CD14-positive monocyte (primary cell): Measurements from ENCODE around the gene ARFGAP2. TPM values are rescaled to one million over a fixed set of nuclear protein-coding genes. Genes with fewer than 3 reads are reported as not detected.

ENCODE experiments used
- DNase-seq, 3 donors: peaks; one replicate each; pipeline ENCODE4 v3.0.0-alpha.2; 2011 to 2022
- H2AFZ ChIP-seq: 2 replicates; pipeline ENCODE4 v1.6.0; 2012; ENCODE audit warnings: mild to moderate bottlenecking, low read depth, low read length, inconsistent platforms; ENCODE audit not compliant: insufficient read depth, poor library complexity, severe bottlenecking
- H3K27ac ChIP-seq, 2 donors: 1 replicate in 1 of 2; 2 replicates in 1 of 2; pipeline ENCODE4 v1.5.1; 2012 to 2013; ENCODE audit warnings: low read length in 2 of 2, control low read depth in 1 of 2, inconsistent platforms in 1 of 2, low read depth in 1 of 2, mild to moderate bottlenecking in 1 of 2
- H3K27me3 ChIP-seq, 2 donors: one replicate each; pipeline versions ENCODE4 v1.6.0 to v1.6.1; 2011 to 2013; ENCODE audit warnings: low read length in 2 of 2; ENCODE audit not compliant: control insufficient read depth in 2 of 2, insufficient read depth in 2 of 2
- H3K36me3 ChIP-seq, 2 donors: replicated peaks in 1 of 2; 1 replicate in 1 of 2; 2 replicates in 1 of 2; pipeline versions ENCODE4 v1.5.1 to v1.6.1; 2012 to 2013; ENCODE audit warnings: low read length in 2 of 2, control low read depth in 1 of 2, inconsistent platforms in 1 of 2, mild to moderate bottlenecking in 1 of 2; ENCODE audit not compliant: insufficient read depth in 2 of 2, control insufficient read depth in 1 of 2
- H3K4me1 ChIP-seq, 2 donors: 1 replicate in 1 of 2; 2 replicates in 1 of 2; pipeline versions ENCODE4 v1.5.1 to v1.6.1; 2012 to 2013; ENCODE audit warnings: low read length in 2 of 2, control low read depth in 1 of 2, inconsistent platforms in 1 of 2, mild to moderate bottlenecking in 1 of 2, moderate library complexity in 1 of 2; ENCODE audit not compliant: insufficient read depth in 2 of 2, control insufficient read depth in 1 of 2
- H3K4me2 ChIP-seq: replicated peaks from 2 replicates; pipeline ENCODE3; 2012; ENCODE audit warnings: low read length, moderate library complexity, mild to moderate bottlenecking; ENCODE audit not compliant: poor library complexity, severe bottlenecking; ENCODE audit errors: extremely low read depth
- H3K4me3 ChIP-seq, 3 experiments: fragments of 200-600 bp in 1 of 3; sonication (generic) in 1 of 3; replicated peaks in 1 of 3; 1 replicate in 2 of 3; 2 replicates in 1 of 3; pipeline ENCODE4 v1.5.1; 2011 to 2013; ENCODE audit warnings: low read length in 3 of 3, mild to moderate bottlenecking in 3 of 3, control low read depth in 2 of 3, low read depth in 2 of 3, inconsistent platforms in 1 of 3, moderate library complexity in 1 of 3
- H3K79me2 ChIP-seq: 2 replicates; pipeline ENCODE4 v1.6.0; 2012; ENCODE audit warnings: mild to moderate bottlenecking, control low read depth, inconsistent platforms, low read length, moderate library complexity; ENCODE audit not compliant: insufficient read depth
- H3K9ac ChIP-seq: 2 replicates; pipeline ENCODE4 v1.6.0; 2017; ENCODE audit warnings: low read length, mild to moderate bottlenecking; ENCODE audit not compliant: insufficient read depth, poor library complexity, severe bottlenecking
- H3K9me3 ChIP-seq, 2 donors: replicated peaks in 1 of 2; 1 replicate in 1 of 2; 2 replicates in 1 of 2; pipeline versions ENCODE4 v1.5.1 to v1.6.1; 2012 to 2013; ENCODE audit warnings: low read length in 2 of 2, control low read depth in 1 of 2; ENCODE audit not compliant: control insufficient read depth in 1 of 2, insufficient read depth in 1 of 2
- H4K20me1 ChIP-seq: 2 replicates; pipeline ENCODE4 v1.6.0; 2012; ENCODE audit warnings: mild to moderate bottlenecking, low read length, control low read depth, moderate library complexity; ENCODE audit not compliant: insufficient read depth
- H3K27ac Mint-ChIP-seq, 7 donors: one replicate each; pipeline ENCODE4 v1.8.0; 2020; ENCODE audit warnings: mild to moderate bottlenecking in 7 of 7, mixed read lengths in 7 of 7, moderate library complexity in 6 of 7, inconsistent platforms in 2 of 7
- H3K27me3 Mint-ChIP-seq, 3 donors: one replicate each; pipeline ENCODE4 v1.8.0; 2021 to 2022; ENCODE audit warnings: low read depth in 3 of 3, mild to moderate bottlenecking in 3 of 3, mixed read lengths in 3 of 3, moderate library complexity in 3 of 3, inconsistent platforms in 1 of 3
- H3K36me3 Mint-ChIP-seq, 2 donors: one replicate each; pipeline ENCODE4 v1.8.0; 2020; ENCODE audit warnings: mixed read lengths in 2 of 2, inconsistent platforms in 1 of 2, mild to moderate bottlenecking in 1 of 2
- H3K4me1 Mint-ChIP-seq: one replicate; pipeline ENCODE4 v1.8.0; 2020; ENCODE audit warnings: mild to moderate bottlenecking, mixed read lengths
- H3K4me3 Mint-ChIP-seq, 2 donors: one replicate each; pipeline ENCODE4 v1.8.0; 2020; ENCODE audit warnings: mild to moderate bottlenecking in 2 of 2, mixed read lengths in 2 of 2, moderate library complexity in 1 of 2
- H3K9me3 Mint-ChIP-seq, 7 donors: one replicate each; pipeline ENCODE4 v1.8.0; 2020 to 2022; ENCODE audit warnings: mixed read lengths in 7 of 7, mild to moderate bottlenecking in 6 of 7, moderate library complexity in 6 of 7, inconsistent platforms in 2 of 7
- WGBS: methylation state at CpG from one replicate; pipeline ENCODE4 v1.1.5; 2013; ENCODE audit warnings: missing lambda C conversion rate; ENCODE audit not compliant: insufficient coverage; 5-methylcytosine and 5-hydroxymethylcytosine counted together
- intact Hi-C, 2 donors: fragments of 100-400 bp; cut with micrococcal nuclease; formaldehyde crosslinking; loops; one replicate each; pipeline versions ENCODE4 v1.15.0 to v1.15.1; 2023
- polyA plus RNA-seq, 3 donors: library from polyadenylated mRNA; depleted of rRNA in 1 of 3; unstranded in 2 of 3; stranded (reverse) in 1 of 3; fragments of 300-500 nt in 2 of 3; fragments of >200 nt in 1 of 3; fragmentation: Illumina TruSeq in 2 of 3; gene quantifications; 1 replicate in 2 of 3; 2 replicates in 1 of 3; pipeline ENCODE4 v1.2.3, GENCODE V29; 2012 to 2021
- TF ChIP-seq, protein P1 (sequence below): fragments of 200-600 bp; IDR thresholded peaks from one replicate; pipeline ENCODE4 v1.8.0; 2022; ENCODE audit warnings: antibody characterized with exemption, mild to moderate bottlenecking

ARFGAP2 gene
- polyA plus RNA-seq, 3 donors: 59.7 to 129 (median 61.0) TPM

DNA sequence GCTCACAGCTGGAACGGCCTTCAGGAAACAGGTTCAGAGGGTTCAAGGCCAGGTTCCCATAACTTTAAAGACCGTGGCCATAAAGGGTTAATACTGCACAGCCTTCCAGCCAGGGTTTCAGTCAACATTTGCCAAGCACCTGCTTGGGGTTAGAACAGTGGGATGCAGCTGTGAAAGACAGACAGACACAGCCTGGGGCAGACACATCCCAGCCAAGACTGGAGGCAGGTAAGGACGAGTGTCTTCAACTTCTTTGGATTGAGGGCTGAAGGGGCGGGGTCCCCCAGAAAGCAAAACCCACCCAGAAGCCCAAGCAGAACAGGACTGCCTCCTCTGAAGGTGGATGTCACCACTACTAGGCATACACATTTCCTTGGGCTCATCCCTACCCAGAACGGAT lies 14.3 kb downstream of the ARFGAP2 start:
- no peak overlapping the region for H3K4me2 ChIP-seq
- H3K9ac ChIP-seq: no peak overlapping the region
- no peaks in the 10 kb centered on the region for H3K9me3 ChIP-seq
- peaks cover 37 to 57% of the 10 kb centered on the region in 2 donors for H3K36me3 ChIP-seq
- H3K79me2 ChIP-seq: peaks cover 5% of the 10 kb centered on the region
- H3K4me1 ChIP-seq: no peaks in the 10 kb centered on the region
- intact Hi-C loops: no loop called here
- no peak overlapping the region for H3K27ac ChIP-seq
- Mint-ChIP-seq H3K36me3 (peaks cover 40 to 63% of the 10 kb centered on the region in 2 donors), H3K27ac (no peak overlapping the region), H3K27me3 (no peaks in the 10 kb centered on the region), H3K4me3 (no peak overlapping the region), H3K4me1 (no peaks in the 10 kb centered on the region), H3K9me3 (no peaks in the 10 kb centered on the region)
- no peak overlapping the region for H3K4me3 ChIP-seq
- TF ChIP-seq, protein P1, sequence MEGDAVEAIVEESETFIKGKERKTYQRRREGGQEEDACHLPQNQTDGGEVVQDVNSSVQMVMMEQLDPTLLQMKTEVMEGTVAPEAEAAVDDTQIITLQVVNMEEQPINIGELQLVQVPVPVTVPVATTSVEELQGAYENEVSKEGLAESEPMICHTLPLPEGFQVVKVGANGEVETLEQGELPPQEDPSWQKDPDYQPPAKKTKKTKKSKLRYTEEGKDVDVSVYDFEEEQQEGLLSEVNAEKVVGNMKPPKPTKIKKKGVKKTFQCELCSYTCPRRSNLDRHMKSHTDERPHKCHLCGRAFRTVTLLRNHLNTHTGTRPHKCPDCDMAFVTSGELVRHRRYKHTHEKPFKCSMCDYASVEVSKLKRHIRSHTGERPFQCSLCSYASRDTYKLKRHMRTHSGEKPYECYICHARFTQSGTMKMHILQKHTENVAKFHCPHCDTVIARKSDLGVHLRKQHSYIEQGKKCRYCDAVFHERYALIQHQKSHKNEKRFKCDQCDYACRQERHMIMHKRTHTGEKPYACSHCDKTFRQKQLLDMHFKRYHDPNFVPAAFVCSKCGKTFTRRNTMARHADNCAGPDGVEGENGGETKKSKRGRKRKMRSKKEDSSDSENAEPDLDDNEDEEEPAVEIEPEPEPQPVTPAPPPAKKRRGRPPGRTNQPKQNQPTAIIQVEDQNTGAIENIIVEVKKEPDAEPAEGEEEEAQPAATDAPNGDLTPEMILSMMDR: no peak
- H3K27me3 ChIP-seq: no peaks in the 10 kb centered on the region
- H2AFZ ChIP-seq: no peak overlapping the region
- DNase-seq: no peak
- H4K20me1 ChIP-seq: peaks cover 65% of the 10 kb centered on the region
- 85% methylated on average over 5 of the region's 5 CpGs for WGBS

DNA sequence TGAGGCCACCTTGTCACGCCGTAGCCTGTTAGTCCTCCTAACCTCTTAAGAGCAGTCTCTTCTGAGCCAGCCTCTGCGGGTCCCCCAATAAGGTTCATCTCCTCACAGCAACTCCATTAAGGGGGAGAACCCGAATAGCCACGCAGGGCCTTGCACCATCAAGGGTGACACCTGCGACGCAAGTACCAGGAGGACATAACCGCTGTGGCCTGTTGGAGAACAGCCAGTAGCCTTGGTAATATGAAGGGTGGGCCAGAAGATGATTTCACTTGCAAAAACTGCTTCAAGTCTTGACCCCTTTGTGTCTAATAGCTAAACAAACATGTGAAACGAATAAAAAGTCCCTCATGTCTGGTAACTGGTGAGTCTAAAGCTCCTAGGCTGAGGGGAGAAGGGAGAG lies 14.8 kb downstream of the ARFGAP2 start:
- no peaks in the 10 kb centered on the region for H3K9me3 Mint-ChIP-seq
- Histone ChIP-seq H4K20me1 (peaks cover 59% of the 10 kb centered on the region), H3K9ac (no peak overlapping the region), H2AFZ (no peak overlapping the region), H3K4me2 (no peak overlapping the region), H3K79me2 (peaks cover under 1% of the 10 kb centered on the region), H3K36me3 (peaks cover 31 to 52% of the 10 kb centered on the region in 2 donors), H3K27me3 (no peaks in the 10 kb centered on the region), H3K27ac (no peak overlapping the region), H3K4me3 (no peak overlapping the region), H3K9me3 (no peaks in the 10 kb centered on the region), H3K4me1 (no peaks in the 10 kb centered on the region)
- H3K4me3 Mint-ChIP-seq: no peak overlapping the region
- TF ChIP-seq, protein P1: no peak
- H3K27ac Mint-ChIP-seq: peak overlapping the region in 4 of 7 donors; percentile 33 to 80 (median 68)
- peaks cover 35 to 59% of the 10 kb centered on the region in 2 donors for H3K36me3 Mint-ChIP-seq
- intact Hi-C loops: no loop called here
- H3K27me3 Mint-ChIP-seq: no peaks in the 10 kb centered on the region
- 100% methylated on average over 3 of the region's 9 CpGs for WGBS
- no peaks in the 10 kb centered on the region for H3K4me1 Mint-ChIP-seq
- no peak for DNase-seq
